NCI-H526 treated with DMSO at 0.1 percent for 48 hours (cell line): ENCODE measurements around the gene SCART1.
"Not testable (repeated sequence)": the region's sequence is repeated elsewhere in the genome, so short reads cannot be mapped to it uniquely, and the experiment has no call there.

Experiments
- DNase-seq: peaks from one replicate; lab custom pipeline; 2025; lab: John Stamatoyannopoulos, UW

Gene SCART1

DNA sequence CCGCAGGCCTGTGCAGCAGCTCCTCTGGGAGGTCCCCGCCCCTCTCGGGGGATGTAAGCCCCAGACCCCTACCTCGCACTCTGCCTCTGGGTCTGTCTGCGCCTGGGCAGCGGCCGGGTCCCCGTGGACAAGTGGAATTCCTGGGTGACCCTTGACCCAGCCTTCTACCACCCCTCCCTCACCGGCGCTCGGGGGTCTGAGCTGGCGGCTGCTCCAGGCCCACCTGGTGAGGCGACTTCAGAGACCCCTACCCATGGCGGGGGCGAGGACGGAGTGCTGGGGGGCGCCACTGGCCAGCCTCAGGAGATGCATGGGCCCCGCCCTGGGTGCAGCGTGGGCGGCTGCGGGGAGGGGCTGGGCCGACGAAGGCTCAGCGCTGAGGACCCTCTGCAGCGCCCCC is 21.0 kb upstream of the SCART1 start:
- not testable (repeated sequence) for DNase-seq

- no peak for DNase-seq
Measured at GRCh38 chr10:133438711-133439273, 15.0 kb upstream of the SCART1 start.

- DNase-seq: no peak
Measured at GRCh38 chr10:133439517-133440461, 14.0 kb upstream of the SCART1 start.

GRCh38 chr10:133440633-133441285 is 13.0 kb upstream of the SCART1 start:
- no peak for DNase-seq

DNA sequence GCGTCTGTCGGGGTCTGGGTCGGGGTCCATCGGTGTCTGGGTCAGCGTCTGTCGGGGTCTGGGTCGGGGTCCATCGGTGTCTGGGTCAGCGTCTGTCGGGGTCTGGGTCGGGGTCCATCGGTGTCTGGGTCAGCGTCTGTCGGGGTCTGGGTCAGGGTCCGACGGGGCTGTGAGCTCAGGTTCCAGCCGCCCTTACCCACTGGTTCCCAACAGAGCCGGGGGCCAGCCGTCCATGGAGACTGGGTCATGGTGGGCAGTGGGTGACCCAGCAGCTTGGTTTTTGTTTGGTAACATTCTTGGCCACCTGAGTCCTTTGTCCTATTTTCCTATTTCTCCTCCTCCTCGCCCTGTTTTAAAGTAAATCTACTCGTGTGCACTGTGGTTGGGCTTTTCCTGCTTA is 12.4 kb upstream of the SCART1 start:
- not testable (repeated sequence) for DNase-seq

DNA sequence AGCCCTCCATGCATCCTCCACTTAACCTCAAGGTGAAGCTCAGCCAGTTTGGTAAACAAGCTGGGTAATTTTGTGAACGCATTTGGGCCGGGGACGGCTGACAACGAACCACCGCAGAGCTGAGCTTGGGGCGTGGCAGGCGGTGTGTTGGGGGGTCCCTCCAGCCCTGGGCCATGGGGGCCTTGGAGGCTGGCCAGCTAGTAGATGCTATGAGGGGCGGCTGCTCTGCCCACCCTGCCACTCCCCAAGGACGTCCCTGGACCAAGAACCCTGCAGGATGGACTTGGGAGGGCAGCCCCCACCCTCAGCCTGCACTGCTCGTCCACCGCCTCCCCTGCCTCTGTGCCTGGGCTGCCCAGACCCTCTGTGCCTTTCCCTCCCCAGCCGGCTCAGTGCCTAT is 12.0 kb upstream of the SCART1 start:
- DNase-seq: no peak

DNA sequence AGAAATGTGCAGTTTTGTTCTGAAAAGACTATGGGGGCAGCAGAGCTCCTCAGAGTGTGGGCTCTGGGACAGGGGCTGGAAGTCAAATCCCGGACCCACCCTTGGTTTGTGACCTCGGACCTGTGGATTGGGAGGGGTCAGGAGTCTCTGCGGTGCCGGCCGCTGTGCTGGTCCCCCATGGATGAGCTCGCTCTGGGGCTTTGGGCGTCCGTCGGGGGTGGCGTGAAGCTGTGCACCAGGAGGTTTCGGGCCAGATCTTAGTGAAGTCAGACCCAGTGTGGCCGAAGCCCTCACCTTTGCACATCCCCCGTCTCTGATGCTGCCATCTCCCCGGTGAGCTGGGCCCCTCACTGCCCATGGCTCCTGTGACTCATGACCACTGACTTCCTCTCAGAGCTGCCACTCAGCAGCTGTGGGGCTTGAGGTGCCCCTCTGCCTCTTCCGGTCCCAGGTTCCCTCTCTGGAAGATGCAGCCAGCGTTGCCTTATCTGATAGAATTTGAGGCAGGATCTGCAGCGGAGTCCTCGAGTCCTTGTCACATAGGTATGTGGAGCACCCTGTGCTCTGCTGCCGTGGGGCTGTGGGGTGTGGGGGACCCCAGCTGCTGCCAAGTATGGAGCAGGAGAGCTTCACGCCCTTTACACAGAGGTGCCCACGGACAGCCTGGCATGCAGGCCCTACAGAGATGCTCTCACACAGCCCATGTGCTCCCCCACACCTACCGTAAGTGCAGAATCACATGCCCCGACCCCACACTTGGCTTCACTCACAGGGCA is 11.4 kb upstream of the SCART1 start:
- DNase-seq: no peak

- no peak for DNase-seq
Measured at GRCh38 chr10:133442967-133443924, 10.5 kb upstream of the SCART1 start.

GRCh38 chr10:133444342-133445267 is 9.1 kb upstream of the SCART1 start:
- no peak for DNase-seq

DNA sequence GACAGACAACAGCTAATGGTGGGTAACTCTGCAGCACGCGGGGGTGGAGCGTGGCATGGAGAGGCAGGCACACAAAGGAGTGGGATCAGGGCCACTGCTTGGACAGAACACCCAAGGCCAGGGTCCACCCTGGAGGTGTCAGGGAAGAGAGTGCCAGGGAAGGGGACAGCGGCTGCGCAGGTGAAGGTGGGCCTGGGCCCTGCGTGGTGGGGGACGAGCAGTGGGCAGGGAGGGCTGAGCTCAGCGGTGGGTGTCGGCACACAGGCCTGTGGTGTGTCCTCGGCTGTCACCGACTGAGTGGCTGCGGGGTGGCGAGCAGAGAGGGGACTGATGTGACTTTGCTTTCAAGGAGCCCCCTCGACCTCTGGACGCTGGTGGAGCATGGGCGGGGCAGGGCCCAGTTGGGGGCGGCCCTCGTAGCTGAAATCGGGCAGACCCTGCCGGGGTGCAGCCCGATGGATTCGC is 8.4 kb upstream of the SCART1 start:
- DNase-seq: no peak

GRCh38 chr10:133445751-133446708 is 7.7 kb upstream of the SCART1 start:
- DNase-seq: no peak

GRCh38 chr10:133446979-133447378 is 6.8 kb upstream of the SCART1 start:
- DNase-seq: no peak

DNA sequence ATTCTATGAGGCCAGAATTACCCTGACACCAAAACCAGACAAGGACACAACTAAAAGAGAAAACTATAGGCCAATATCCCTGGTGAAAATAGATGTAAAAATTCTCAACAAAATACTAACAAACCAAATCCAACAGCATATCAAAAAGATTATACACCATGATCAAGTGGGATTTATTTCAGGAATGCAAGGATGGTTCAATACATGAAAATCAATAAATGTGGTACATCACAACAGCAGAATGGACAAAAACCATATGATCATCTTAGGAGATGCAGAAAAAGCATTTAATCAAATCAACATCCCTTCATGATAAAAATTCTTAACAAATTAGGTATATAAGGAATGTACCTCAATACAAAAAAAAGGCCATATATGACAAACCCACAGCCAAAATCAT is 5.6 kb upstream of the SCART1 start:
- no peak for DNase-seq

DNA sequence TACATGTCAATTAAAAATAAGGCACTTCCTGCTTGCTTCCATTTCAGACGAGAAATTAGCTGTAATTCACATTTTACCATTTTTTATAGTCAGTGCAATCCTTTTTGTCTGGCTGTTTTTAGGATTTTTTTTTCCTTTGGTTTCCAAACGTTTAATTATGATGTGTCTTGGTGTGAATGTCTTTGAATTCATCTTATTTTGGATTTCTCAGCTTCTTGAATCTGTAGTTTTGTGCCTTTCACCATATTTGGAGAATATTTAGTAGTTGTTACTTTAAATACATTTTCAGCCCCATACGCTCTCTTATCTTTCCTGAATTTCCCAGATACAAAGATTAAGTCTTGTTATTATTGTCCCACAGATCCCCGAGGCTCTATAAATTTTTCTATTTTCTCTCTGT is 2.4 kb upstream of the SCART1 start:
- DNase-seq: no peak

GRCh38 chr10:133452453-133452852 is 1.3 kb upstream of the SCART1 start:
- no peak for DNase-seq

GRCh38 chr10:133454204-133454893 is 604 bp downstream of the SCART1 start:
- no peak for DNase-seq

GRCh38 chr10:133455196-133455595 is 1.5 kb downstream of the SCART1 start:
- no peak for DNase-seq

- DNase-seq: no peak
Measured at GRCh38 chr10:133455611-133456031, 1.9 kb downstream of the SCART1 start.
